Heart left ventricle (tissue), 16 donors: ENCODE results near the gene SCAMP4. TPM values are rescaled to one million over a fixed set of nuclear protein-coding genes. Genes with fewer than 3 reads are reported as not detected.

Experiments used
- ATAC-seq, 4 donors: fragments of 200-7000 bp; cut with Tn5 transposase; one replicate each; pipeline ENCODE4 v1.9.1; 2020 to 2022; ENCODE audit warnings: moderate library complexity in 4 of 4, mild to moderate bottlenecking in 3 of 4, moderate number of reproducible peaks in 1 of 4
- DNase-seq, 5 donors: peaks; one replicate each; pipeline ENCODE4 v3.0.0-alpha.2; 2020
- H3K27ac ChIP-seq, 12 donors: fragments of 200-600 bp; sonication (generic) in 4 of 12; one replicate each; pipeline versions ENCODE4 v1.5.0 to v1.8.0; 2016 to 2022; ENCODE audit warnings: mild to moderate bottlenecking in 2 of 12
- H3K27me3 ChIP-seq, 9 donors: fragments of 200-600 bp; sonication (generic) in 2 of 9; one replicate each; pipeline versions ENCODE4 v1.5.1 to v1.8.0; 2016 to 2022; ENCODE audit warnings: mild to moderate bottlenecking in 3 of 9
- H3K36me3 ChIP-seq, 9 donors: fragments of 200-600 bp; sonication (generic) in 2 of 9; one replicate each; pipeline versions ENCODE4 v1.5.0 to v1.8.0; 2018 to 2022; ENCODE audit warnings: mild to moderate bottlenecking in 2 of 9
- H3K4me1 ChIP-seq, 12 donors: fragments of 200-600 bp; sonication (generic) in 4 of 12; one replicate each; pipeline versions ENCODE4 v1.5.0 to v1.8.0; 2016 to 2022; ENCODE audit warnings: mild to moderate bottlenecking in 3 of 12
- H3K4me3 ChIP-seq, 12 donors: fragments of 200-600 bp; sonication (generic) in 4 of 12; one replicate each; pipeline versions ENCODE4 v1.5.0 to v1.8.0; 2017 to 2022; ENCODE audit warnings: mild to moderate bottlenecking in 9 of 12, moderate library complexity in 4 of 12
- H3K9me3 ChIP-seq, 12 donors: fragments of 200-600 bp; sonication (generic) in 4 of 12; one replicate each; pipeline versions ENCODE4 v1.5.0 to v1.8.0; 2016 to 2022; ENCODE audit warnings: mild to moderate bottlenecking in 1 of 12
- POLR2A ChIP-seq, 2 donors: fragments of 450-650 bp; IDR thresholded peaks; one replicate each; pipeline ENCODE4 v1.6.1; 2017; ENCODE audit warnings: antibody characterized with exemption in 2 of 2, mild to moderate bottlenecking in 2 of 2, moderate library complexity in 2 of 2
- WGBS, 4 donors: extraction: QIAGEN DNeasy Blood & Tissue Kit in 2 of 4; methylation state at CpG; one replicate each; pipeline versions ENCODE4 v1.1.5 to v1.1.7; 2013 to 2018; 5-methylcytosine and 5-hydroxymethylcytosine counted together
- intact Hi-C, 10 donors: fragments of 100-400 bp; cut with DNase I; formaldehyde crosslinking; loops; one replicate each; pipeline versions ENCODE4 v1.11.1 to v1.14.2; 2022
- polyA plus RNA-seq, 2 donors: library from polyadenylated mRNA; stranded (reverse); fragments of 200-250 nt; gene quantifications; one replicate each; pipeline ENCODE4 v1.2.3, GENCODE V29; 2013
- total RNA-seq, 9 donors: library from RNA; depleted of rRNA in 2 of 9; stranded (reverse); fragments of >200 nt in 2 of 9; fragmentation: NEBNext Ultra II Directional in 3 of 9; extraction: Animal tissue kit (Norgen Biotek cat#: 25700) in 3 of 9; gene quantifications; one replicate each; pipeline versions ENCODE4 v1.1.0 to v1.2.4, GENCODE V29; 2016 to 2023
- TF ChIP-seq, protein P1 (sequence below), 12 donors: fragments of 200-600 bp; sonication (generic) in 4 of 12; IDR thresholded peaks; one replicate each; pipeline versions ENCODE4 v1.5.0 to v1.8.0; 2018 to 2022; ENCODE audit warnings: antibody characterized with exemption in 12 of 12, mild to moderate bottlenecking in 5 of 12
- donor health status: ischemic (EF 13 %, LVEDD 7.1; RV severe dilation, severe dysfunction).
- donor health status: healthy with polysubstance abuse.
- donor health status: DM: no; HTN: yes; CAD: no.
- donor health status: DM: no; HTN: no; CAD: no.
- donor health status: ischemic (EF 25% LVEDD 6.9; RV normal size, moderate dysfunction).
- donor health status: ischemic (EF 25% LVEDD 5.7; RV mildly dilated, moderate dysfunction).
- donor health status: healthy.
- donor health status: DM: yes; HTN: yes; CAD: no.
- donor health status: ischemic (EF 35%, LVEDD 5.7; RV mildly dilated, moderate dysfunction).
- donor health status: nonischemic (EF 11% LVEDD 7.7; RV severe dilation, severe dysfunction).
- donor health status: DM: yes; HTN: yes; CAD: no.
- donor health status: PGD.
- donor health status: ischemic (EF 29% LVEDD 5.4; RV normal size, mild dysfunction).
- donor health status: nonischemic (EF 23%, LVEDD 6.1; RV moderate dilation, normal function).

Gene SCAMP4
- total and polyA plus RNA-seq, 11 donors, result 13.5 to 38.8 (median 19.1) TPM

- intact Hi-C loops, result no loop called here
- Histone ChIP-seq H3K4me1 (peaks cover 0 to 53% (median 17%) of the 10 kb centered on the region in 12 donors), H3K27me3 (no peaks in the 10 kb centered on the region), H3K36me3 (peaks cover 0 to 11% (median 0%) of the 10 kb centered on the region in 9 donors), H3K9me3 (no peaks in the 10 kb centered on the region), H3K27ac (no peak overlapping the region), H3K4me3 (no peak overlapping the region)
- ATAC-seq (no peak), DNase-seq (peak in 1 of 5 donors; percentile 49)
- TF ChIP-seq, protein P1, sequence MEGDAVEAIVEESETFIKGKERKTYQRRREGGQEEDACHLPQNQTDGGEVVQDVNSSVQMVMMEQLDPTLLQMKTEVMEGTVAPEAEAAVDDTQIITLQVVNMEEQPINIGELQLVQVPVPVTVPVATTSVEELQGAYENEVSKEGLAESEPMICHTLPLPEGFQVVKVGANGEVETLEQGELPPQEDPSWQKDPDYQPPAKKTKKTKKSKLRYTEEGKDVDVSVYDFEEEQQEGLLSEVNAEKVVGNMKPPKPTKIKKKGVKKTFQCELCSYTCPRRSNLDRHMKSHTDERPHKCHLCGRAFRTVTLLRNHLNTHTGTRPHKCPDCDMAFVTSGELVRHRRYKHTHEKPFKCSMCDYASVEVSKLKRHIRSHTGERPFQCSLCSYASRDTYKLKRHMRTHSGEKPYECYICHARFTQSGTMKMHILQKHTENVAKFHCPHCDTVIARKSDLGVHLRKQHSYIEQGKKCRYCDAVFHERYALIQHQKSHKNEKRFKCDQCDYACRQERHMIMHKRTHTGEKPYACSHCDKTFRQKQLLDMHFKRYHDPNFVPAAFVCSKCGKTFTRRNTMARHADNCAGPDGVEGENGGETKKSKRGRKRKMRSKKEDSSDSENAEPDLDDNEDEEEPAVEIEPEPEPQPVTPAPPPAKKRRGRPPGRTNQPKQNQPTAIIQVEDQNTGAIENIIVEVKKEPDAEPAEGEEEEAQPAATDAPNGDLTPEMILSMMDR (IDR thresholded peaks at IDR 0.05), result peak; percentile 29 to 65 (median 49)
- TF ChIP-seq POLR2A (IDR thresholded peaks at IDR 0.05), result no peak
- WGBS, 4 donors, result 44 to 73% (median 65%) methylated on average over 18 of the region's 18 CpGs
Measured at GRCh38 chr19:1945899-1946298, 40.7 kb downstream of the SCAMP4 start.

DNA sequence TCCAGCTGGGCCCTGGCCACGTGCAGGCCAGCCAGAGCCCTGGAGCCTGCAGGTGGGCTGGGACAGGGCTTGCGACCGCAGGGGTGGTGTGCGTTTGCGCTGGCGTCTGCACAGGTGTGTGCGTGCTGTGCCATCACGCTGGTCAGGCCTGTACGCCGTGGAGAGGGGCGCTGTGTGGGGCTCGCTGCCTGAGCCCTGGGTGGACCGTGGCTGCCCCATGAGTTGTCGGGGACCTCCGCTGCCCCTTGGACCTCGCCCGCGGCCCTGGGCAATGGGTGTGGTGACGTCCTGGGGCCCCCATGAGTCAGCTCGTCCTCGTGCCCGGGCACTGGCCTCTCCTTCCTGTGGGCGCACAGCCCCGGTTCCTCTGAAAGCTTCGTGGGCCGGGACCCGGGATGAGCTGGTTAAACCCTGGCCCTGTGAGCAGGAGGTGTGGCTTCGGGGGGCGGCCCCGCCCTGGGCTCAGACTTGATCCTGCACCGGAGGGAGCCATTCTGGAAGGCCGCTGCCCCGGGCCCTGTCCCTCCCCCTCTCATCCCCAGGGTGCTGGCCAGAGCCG, 42.5 kb downstream of the SCAMP4 start:
- intact Hi-C loops, result no loop called here
- Histone ChIP-seq H3K4me1 (peaks cover 0 to 47% (median 13%) of the 10 kb centered on the region in 12 donors), H3K9me3 (no peaks in the 10 kb centered on the region), H3K36me3 (peaks cover 0 to 21% (median 0%) of the 10 kb centered on the region in 9 donors), H3K27me3 (no peaks in the 10 kb centered on the region), H3K27ac (no peak overlapping the region), H3K4me3 (no peak overlapping the region)
- no peak for TF ChIP-seq POLR2A (IDR thresholded peaks at IDR 0.05)
- ATAC-seq, result peak in 1 of 4 donors; percentile 8
- 76 to 89% (median 86%) methylated on average over 11 to 34 of the region's 34 CpGs for WGBS, 4 donors
- DNase-seq, result no peak

DNA sequence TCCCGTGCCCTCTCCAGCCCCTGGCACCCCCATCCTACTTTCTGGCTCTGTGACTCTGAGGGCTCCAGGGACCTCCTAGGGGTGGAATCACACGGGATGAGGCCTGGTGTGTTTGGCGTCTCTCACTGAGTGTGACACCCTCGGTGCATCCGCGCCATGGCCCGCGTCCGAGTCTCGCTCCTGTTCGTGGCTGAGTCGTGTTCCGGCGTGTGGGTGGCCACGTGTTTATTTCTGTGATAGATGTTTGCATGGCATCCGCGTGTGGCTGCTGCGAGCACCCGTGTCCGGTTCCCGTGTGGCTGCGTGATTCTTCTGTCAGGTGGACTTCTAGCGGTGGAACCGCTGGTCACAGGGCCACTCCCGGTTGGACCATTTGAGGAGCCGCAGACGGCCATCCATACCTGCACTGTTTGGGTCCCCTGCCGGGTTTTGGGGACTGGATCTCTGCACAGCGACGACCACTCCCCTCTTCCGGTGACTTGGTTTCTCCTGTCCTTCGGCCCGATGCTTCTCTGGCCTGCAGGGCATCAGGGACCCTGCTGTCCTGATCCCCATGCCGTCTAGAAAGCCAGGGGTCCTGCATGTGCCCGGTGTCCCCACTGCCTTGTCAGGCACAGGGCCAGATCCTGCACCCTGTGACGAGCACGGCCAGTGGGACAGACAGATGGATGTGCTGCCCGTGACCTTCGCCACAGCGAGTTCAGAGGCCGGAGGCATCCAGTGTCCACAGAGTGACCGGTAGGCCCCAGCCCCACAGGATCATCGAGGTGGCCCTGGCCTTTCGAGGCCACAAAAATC, 44.3 kb downstream of the SCAMP4 start:
- H3K4me3 ChIP-seq, result no peak overlapping the region
- no peak for ATAC-seq
- no peak for DNase-seq
- WGBS, 4 donors, result 95 to 97% (median 96%) methylated on average over 28 to 44 of the region's 44 CpGs
- H3K36me3 ChIP-seq, result peaks cover 0 to 37% (median 0%) of the 10 kb centered on the region in 9 donors
- intact Hi-C loops, result no loop called here
- no peaks in the 10 kb centered on the region for H3K9me3 ChIP-seq
- no peak overlapping the region for H3K27ac ChIP-seq
- no peak for TF ChIP-seq POLR2A (IDR thresholded peaks at IDR 0.05)
- TF ChIP-seq, protein P1 (IDR thresholded peaks at IDR 0.05), result no peak
- peaks cover 0 to 29% (median 2%) of the 10 kb centered on the region in 12 donors for H3K4me1 ChIP-seq
- no peaks in the 10 kb centered on the region for H3K27me3 ChIP-seq

DNA sequence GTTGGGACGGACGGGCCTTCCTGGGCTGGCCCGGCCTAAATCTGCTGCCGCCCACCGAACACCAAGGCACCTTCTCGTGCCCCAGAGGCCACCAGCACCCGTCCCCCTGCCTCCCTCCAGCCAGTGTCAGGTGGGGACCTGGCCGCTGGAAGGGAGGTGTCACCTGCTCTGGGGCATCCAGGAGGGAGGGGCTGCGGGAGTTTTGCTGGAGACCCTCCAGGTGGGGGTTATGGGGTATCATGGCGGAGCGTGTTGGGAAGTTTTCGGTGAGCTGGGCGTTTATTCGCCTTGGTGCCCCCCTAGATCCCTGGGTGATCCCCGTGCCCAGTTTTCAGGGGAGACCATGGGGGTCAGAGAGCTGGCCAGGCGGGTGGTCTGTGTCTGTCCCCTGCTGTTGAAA, 45.4 kb downstream of the SCAMP4 start:
- TF ChIP-seq POLR2A (IDR thresholded peaks at IDR 0.05), result no peak
- TF ChIP-seq, protein P1 (IDR thresholded peaks at IDR 0.05), result no peak
- Histone ChIP-seq H3K27me3 (no peaks in the 10 kb centered on the region), H3K4me1 (peaks cover 0 to 20% (median 0%) of the 10 kb centered on the region in 12 donors), H3K9me3 (no peaks in the 10 kb centered on the region), H3K27ac (no peak overlapping the region), H3K4me3 (no peak overlapping the region), H3K36me3 (peaks cover 0 to 37% (median 0%) of the 10 kb centered on the region in 9 donors)
- DNase-seq (no peak), ATAC-seq (no peak)
- 96 to 98% (median 97%) methylated on average over 16 of the region's 16 CpGs for WGBS, 4 donors
- intact Hi-C loops, result no loop called here
